OCI-LY7 (cell line): ENCODE results near the gene C3orf18. TPM values are rescaled to one million over a fixed set of nuclear protein-coding genes. Genes with fewer than 3 reads are reported as not detected.

Source experiments
- BruUV-seq: library from RNA; stranded (reverse); fragments of 400-500 nt; replicated peaks from 2 replicates; lab custom pipeline; 2021; lab: Mats Ljungman, UMichigan
- CTCF ChIA-PET: fragments of 300-600 bp; sonication (Branson Sonifier 250); formaldehyde crosslinking; loops from one replicate; lab custom pipeline; 2022; ENCODE audit warnings: antibody characterized with exemption; ENCODE audit not compliant: unreplicated experiment; lab: Charles Lee
- POLR2A ChIA-PET: fragments of 300-600 bp; sonication (Branson Sonifier 250); formaldehyde crosslinking; loops from one replicate; lab custom pipeline; 2022; ENCODE audit warnings: antibody characterized with exemption; lab: Charles Lee
- DNase-seq: peaks from one replicate; pipeline ENCODE4 v3.0.0-alpha.2; 2015; ENCODE audit warnings: low spot score
- H2AFZ ChIP-seq: fragments of 200-600 bp; sonication (generic), shearing (Covaris generic); 2 replicates; pipeline ENCODE4 v1.6.1; 2014; ENCODE audit warnings: mild to moderate bottlenecking, antibody characterized with exemption, low read length, moderate library complexity
- H3K27ac ChIP-seq: fragments of 200-600 bp; sonication (generic); 2 replicates; pipeline ENCODE4 v1.5.1; 2014; ENCODE audit warnings: mixed run types, low read depth, mild to moderate bottlenecking, moderate library complexity, low read length, inconsistent platforms; ENCODE audit not compliant: poor library complexity, severe bottlenecking
- H3K36me3 ChIP-seq: fragments of 200-600 bp; sonication (generic); 2 replicates; pipeline ENCODE4 v1.6.1; 2014; ENCODE audit warnings: mild to moderate bottlenecking, antibody characterized with exemption, low read length, moderate library complexity, mixed read lengths; ENCODE audit not compliant: insufficient read depth
- H3K4me1 ChIP-seq: fragments of 200-600 bp; sonication (generic); 2 replicates; pipeline ENCODE4 v1.5.1; 2014; ENCODE audit warnings: mild to moderate bottlenecking, low read length; ENCODE audit not compliant: insufficient read depth, poor library complexity, severe bottlenecking
- H3K4me2 ChIP-seq: fragments of 200-600 bp; sonication (generic); 2 replicates; pipeline ENCODE4 v1.6.1; 2014; ENCODE audit warnings: mild to moderate bottlenecking, low read length
- H3K4me3 ChIP-seq: fragments of 200-600 bp; sonication (generic); 2 replicates; pipeline ENCODE4 v1.5.1; 2014; ENCODE audit warnings: mild to moderate bottlenecking, low read depth, low read length; ENCODE audit not compliant: poor library complexity, severe bottlenecking
- H3K79me2 ChIP-seq: fragments of 200-600 bp; sonication (generic); 2 replicates; pipeline ENCODE4 v1.6.1; 2016; ENCODE audit warnings: low read depth, mild to moderate bottlenecking, low read length, moderate library complexity, mixed read lengths; ENCODE audit not compliant: insufficient read depth
- H3K9me2 ChIP-seq: fragments of 200-600 bp; sonication (generic); 2 replicates; pipeline ENCODE4 v1.6.1; 2016; ENCODE audit warnings: mild to moderate bottlenecking, low read length, mixed read lengths; ENCODE audit not compliant: insufficient read depth
- H3K9me3 ChIP-seq: fragments of 200-600 bp; sonication (generic); 2 replicates; pipeline ENCODE4 v1.6.1; 2014; ENCODE audit warnings: mild to moderate bottlenecking, mixed run types, low read length, mixed read lengths
- H4K20me1 ChIP-seq: fragments of 200-600 bp; sonication (generic); 2 replicates; pipeline ENCODE4 v1.6.1; 2014; ENCODE audit warnings: mild to moderate bottlenecking, antibody characterized with exemption, low read length, moderate library complexity, mixed read lengths; ENCODE audit not compliant: insufficient read depth
- EZH2phosphoT487 ChIP-seq: fragments of 200-600 bp; sonication (generic); IDR thresholded peaks from 2 replicates; pipeline ENCODE4 v1.6.1; 2018; ENCODE audit warnings: low read depth, borderline replicate concordance, mild to moderate bottlenecking, mixed run types, antibody characterized with exemption, low read length, moderate library complexity, mixed read lengths
- intact Hi-C: fragments of 100-400 bp; cut with micrococcal nuclease; formaldehyde crosslinking; loops from one replicate; pipeline ENCODE4 v1.10.0; 2022; ENCODE audit not compliant: unreplicated experiment
- total RNA-seq, 2 experiments: library from RNA; depleted of rRNA in 1 of 2; stranded (reverse); fragments of >200 nt in 1 of 2; shearing (Covaris generic) in 1 of 2; gene quantifications; 2 replicates each; pipeline ENCODE4 v1.2.3, GENCODE V29; 2014 to 2022
- TF ChIP-seq, protein P1 (sequence below): fragments of 200-600 bp; sonication (generic); conservative IDR thresholded peaks from 2 replicates; pipeline ENCODE4 v1.5.1; 2014; ENCODE audit warnings: mild to moderate bottlenecking, antibody characterized with exemption, low read length, moderate library complexity, mixed read lengths

Gene C3orf18
- total RNA-seq, 2 experiments from 2014 or later: 8.0 to 9.5 TPM

DNA sequence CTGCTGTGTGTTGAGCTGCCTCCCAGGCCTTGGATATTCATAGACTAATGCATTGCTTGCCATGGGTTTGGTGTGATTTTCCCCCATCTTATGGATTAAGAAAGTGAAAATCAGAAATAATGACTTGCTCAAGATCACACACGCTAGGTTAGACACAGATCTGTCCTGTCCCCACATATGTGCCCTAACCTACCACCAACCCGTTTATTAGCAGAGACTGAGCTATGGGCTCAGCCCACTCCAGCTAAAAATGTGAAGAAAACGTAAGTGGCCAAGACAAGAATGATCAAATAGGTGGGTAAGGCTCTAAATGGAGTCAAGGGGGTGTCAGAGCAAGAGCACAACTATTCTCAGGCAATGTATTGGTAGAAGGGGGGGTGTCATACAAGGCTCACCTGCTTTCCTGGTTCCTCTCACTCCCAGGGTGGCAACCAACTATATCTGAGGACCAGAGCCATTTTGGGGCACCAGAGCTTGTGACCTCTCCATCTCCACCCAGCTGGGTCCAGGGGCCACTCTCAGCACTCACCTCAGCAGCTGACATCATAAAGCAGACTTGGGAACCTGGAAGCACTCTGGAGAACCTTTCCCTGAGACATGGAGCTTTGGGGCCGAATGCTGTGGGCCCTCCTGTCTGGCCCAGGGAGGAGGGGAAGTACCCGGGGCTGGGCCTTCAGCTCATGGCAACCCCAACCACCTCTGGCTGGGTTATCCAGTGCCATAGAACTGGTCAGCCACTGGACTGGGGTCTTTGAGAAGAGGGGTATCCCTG lies 3.1 kb upstream of the C3orf18 start:
- no peak overlapping the region for H2AFZ ChIP-seq
- CTCF ChIA-PET: interaction anchor here (0.9 to 2.3 kb wide), 4 partner anchors 18 to 45 kb away, joined by 3 to 8 read pairs (median 4); partner anchors contain the start of gene CISH
- intact Hi-C loops: no loop called here
- peaks cover 9% of the 10 kb centered on the region; the same call in 1 of the 2 replicates for H3K79me2 ChIP-seq
- 0 out of 2 replicates have a peak, but pooled peaks cover 8% of the 10 kb centered on the region for H3K36me3 ChIP-seq
- no TSS peak for BruUV-seq
- no peak overlapping the region for H3K27ac ChIP-seq
- H3K4me3 ChIP-seq: peak overlapping the region; percentile 95
- POLR2A ChIA-PET: interaction anchor here (1.4 kb wide), 1 partner anchor 45 kb away, joined by 4 read pairs; no protein-coding TSS in a partner anchor
- H3K4me2 ChIP-seq: peak overlapping the region; percentile 87
- peaks cover 25% of the 10 kb centered on the region for H3K4me1 ChIP-seq
- 0 out of 2 replicates have a peak, but pooled peaks cover 11% of the 10 kb centered on the region for H4K20me1 ChIP-seq
- TF ChIP-seq, protein P1, sequence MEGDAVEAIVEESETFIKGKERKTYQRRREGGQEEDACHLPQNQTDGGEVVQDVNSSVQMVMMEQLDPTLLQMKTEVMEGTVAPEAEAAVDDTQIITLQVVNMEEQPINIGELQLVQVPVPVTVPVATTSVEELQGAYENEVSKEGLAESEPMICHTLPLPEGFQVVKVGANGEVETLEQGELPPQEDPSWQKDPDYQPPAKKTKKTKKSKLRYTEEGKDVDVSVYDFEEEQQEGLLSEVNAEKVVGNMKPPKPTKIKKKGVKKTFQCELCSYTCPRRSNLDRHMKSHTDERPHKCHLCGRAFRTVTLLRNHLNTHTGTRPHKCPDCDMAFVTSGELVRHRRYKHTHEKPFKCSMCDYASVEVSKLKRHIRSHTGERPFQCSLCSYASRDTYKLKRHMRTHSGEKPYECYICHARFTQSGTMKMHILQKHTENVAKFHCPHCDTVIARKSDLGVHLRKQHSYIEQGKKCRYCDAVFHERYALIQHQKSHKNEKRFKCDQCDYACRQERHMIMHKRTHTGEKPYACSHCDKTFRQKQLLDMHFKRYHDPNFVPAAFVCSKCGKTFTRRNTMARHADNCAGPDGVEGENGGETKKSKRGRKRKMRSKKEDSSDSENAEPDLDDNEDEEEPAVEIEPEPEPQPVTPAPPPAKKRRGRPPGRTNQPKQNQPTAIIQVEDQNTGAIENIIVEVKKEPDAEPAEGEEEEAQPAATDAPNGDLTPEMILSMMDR: no peak
- no peak for TF ChIP-seq EZH2phosphoT487
- H3K9me3 ChIP-seq: no peaks in the 10 kb centered on the region
- DNase-seq: no peak
- H3K9me2 ChIP-seq: no peaks in the 10 kb centered on the region

DNA sequence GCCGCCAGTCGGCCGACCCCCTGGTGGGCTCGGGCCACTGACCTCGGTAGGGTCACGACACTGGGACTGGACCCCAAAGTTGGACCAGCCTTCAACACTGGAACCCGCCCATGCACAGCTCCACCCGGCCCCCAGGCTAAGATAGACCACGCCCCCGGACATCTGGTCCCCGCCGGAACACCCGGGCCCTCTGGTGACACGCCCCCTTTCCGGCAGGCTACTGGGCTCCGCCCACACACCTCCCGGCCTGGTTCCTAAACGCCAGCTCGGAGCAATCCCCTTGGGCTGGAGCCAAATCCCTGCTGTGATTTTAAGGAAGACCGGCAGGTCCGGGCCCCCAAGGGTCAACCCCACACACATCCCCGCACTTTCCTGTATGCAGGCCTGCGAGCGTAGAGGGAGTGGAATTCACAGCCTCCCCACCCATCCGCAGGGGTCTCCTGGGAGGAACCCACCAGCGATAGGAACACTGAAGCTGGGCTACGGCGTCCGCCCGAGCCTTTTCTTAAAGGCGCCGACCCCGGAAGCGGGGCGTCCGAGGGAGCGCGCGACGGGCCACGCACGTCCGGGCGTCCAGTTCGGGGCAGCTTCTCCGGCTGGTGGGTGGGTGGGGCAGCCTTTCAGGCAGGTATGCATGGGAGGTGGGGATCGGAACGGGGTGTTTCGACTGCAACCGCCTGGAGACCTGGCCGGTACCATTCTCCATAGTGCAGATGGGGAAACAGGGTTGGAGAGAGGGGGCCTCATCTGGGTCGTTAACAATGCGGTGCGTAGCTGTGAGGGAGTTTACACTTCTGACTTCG lies 1.6 kb upstream of the C3orf18 start, which contains the start of gene HEMK1:
Gene HEMK1 (plus strand): TSS at position 576 of the 803 bp plus-strand sequence. CDS start 1,583 bp downstream, outside the sequence.
- peak within 1 kb of the TSS; percentile 95 for H3K4me3 ChIP-seq
- peak; percentile 97 for DNase-seq
- ChIA-PET CTCF (interaction anchor here (0.6 to 2.3 kb wide), 5 partner anchors 19 to 205 kb away, joined by 3 to 8 read pairs (median 4); no protein-coding TSS in a partner anchor), POLR2A (interaction anchor here (0.8 to 1.4 kb wide), 5 partner anchors 12 to 48 kb away, joined by 3 to 6 read pairs (median 4); partner anchors contain the start of genes CISH and MAPKAPK3)
- H3K9me2 ChIP-seq: no peaks in the 10 kb centered on the region
- peak within 1 kb of the TSS; percentile 55 for H3K27ac ChIP-seq
- BruUV-seq: no TSS peak
- H2AFZ ChIP-seq: peak within 1 kb of the TSS; percentile 61
- TF ChIP-seq EZH2phosphoT487: no peak
- TF ChIP-seq, protein P1: no peak
- no peaks in the 10 kb centered on the region for H3K9me3 ChIP-seq
- peak within 1 kb of the TSS; percentile 87 for H3K4me2 ChIP-seq
- intact Hi-C loops: loop anchor here (1.0 to 5.0 kb wide), 5 partner anchors 47 to 930 kb away; partner anchors contain the start of genes CYB561D2, GNAI2, MANF and NPRL2
- H3K4me1 ChIP-seq: peaks cover 25% of the 10 kb centered on the region
- 0 out of 2 replicates have a peak, but pooled peaks cover 11% of the 10 kb centered on the region for H4K20me1 ChIP-seq
- peaks cover 9% of the 10 kb centered on the region; the same call in 1 of the 2 replicates for H3K79me2 ChIP-seq
- 0 out of 2 replicates have a peak, but pooled peaks cover 8% of the 10 kb centered on the region for H3K36me3 ChIP-seq
